Measurements from ENCODE around the gene KIAA1586.
A peak's percentile ranks its signal among the peaks of the same experiment; 100 is the strongest.
"Not testable (repeated sequence)": the region's sequence is repeated elsewhere in the genome, so short reads cannot be mapped to it uniquely, and the experiment has no call there.

The KIAA1586 gene

GRCh38 chr6:57047859-57048258, 1.4 kb downstream of the KIAA1586 start:
- not testable (repeated sequence) for DNase-seq

GRCh38 chr6:57048577-57048976, 2.1 kb downstream of the KIAA1586 start:
- DNase-seq = peak in 1 of 3 donors; percentile 6

- no peak for DNase-seq
These were observed 17.4 kb downstream of the KIAA1586 start for GRCh38 chr6:57063847-57064246.

GRCh38 chr6:57064809-57065208, 18.3 kb downstream of the KIAA1586 start:
- no peak for DNase-seq

- no peak for DNase-seq
These were observed 21.6 kb downstream of the KIAA1586 start for GRCh38 chr6:57068061-57068460.

GRCh38 chr6:57069228-57069627, 22.7 kb downstream of the KIAA1586 start:
- DNase-seq = no peak

- no peak for DNase-seq
These were observed 23.4 kb downstream of the KIAA1586 start for GRCh38 chr6:57069920-57070331.

GRCh38 chr6:57072108-57072507, 25.6 kb downstream of the KIAA1586 start:
- no peak for DNase-seq

GRCh38 chr6:57074383-57074782, 27.9 kb downstream of the KIAA1586 start:
- no peak for DNase-seq

- no peak for DNase-seq
These were observed 28.6 kb downstream of the KIAA1586 start for GRCh38 chr6:57075092-57075491.

GRCh38 chr6:57078531-57079207, 32.2 kb downstream of the KIAA1586 start:
- DNase-seq = peak in 1 of 3 donors; percentile 8

GRCh38 chr6:57085471-57085870, 39.0 kb downstream of the KIAA1586 start:
- peak; percentile 28 to 62 (median 35) for DNase-seq

GRCh38 chr6:57086843-57087242, 40.4 kb downstream of the KIAA1586 start:
- no peak for DNase-seq

- DNase-seq = peak in 2 of 3 donors; percentile 15 to 27
These were observed 41.4 kb downstream of the KIAA1586 start for GRCh38 chr6:57087916-57088315.

GRCh38 chr6:57089265-57089664, 42.8 kb downstream of the KIAA1586 start:
- no peak for DNase-seq

- DNase-seq = peak; percentile 97 to 98 (median 98)
These were observed 43.4 kb downstream of the KIAA1586 start, which contains the start of gene ZNF451 for GRCh38 chr6:57089687-57090457. Gene ZNF451 (plus strand): TSS chr6:57090188. CDS start chr6:57090254, 66 bp downstream.

GRCh38 chr6:57090458-57091067, 44.1 kb downstream of the KIAA1586 start:
- DNase-seq = not testable (repeated sequence)

- DNase-seq = not testable (repeated sequence)
These were observed 44.9 kb downstream of the KIAA1586 start for GRCh38 chr6:57091375-57091774.

- no peak for DNase-seq
These were observed 48.2 kb downstream of the KIAA1586 start for GRCh38 chr6:57094689-57095088.

GRCh38 chr6:57097596-57097995, 51.1 kb downstream of the KIAA1586 start:
- DNase-seq = no peak

GRCh38 chr6:57102976-57103375, 56.5 kb downstream of the KIAA1586 start:
- DNase-seq = no peak

- DNase-seq = peak; percentile 16 to 41 (median 35)
These were observed 57.8 kb downstream of the KIAA1586 start for GRCh38 chr6:57104336-57104735.
